Epithelial cell of prostate (primary cell): Measurements from ENCODE around the gene ZNF462.

Experiments used
- DNase-seq: peaks from one replicate; pipeline ENCODE4 v3.0.0-alpha.2; 2011; ENCODE audit warnings: low read depth, low spot score
- H3K27ac ChIP-seq: fragments of 450-650 bp; 2 replicates; pipeline ENCODE4 v1.5.1; 2017; ENCODE audit warnings: mild to moderate bottlenecking

Gene ZNF462

GRCh38 chr9:106860721-106861639, 2.0 kb upstream of the ZNF462 start:
- no peak for DNase-seq
- H3K27ac ChIP-seq = peak overlapping the region; percentile 85

- peak overlapping the region; percentile 85 for H3K27ac ChIP-seq
Measured at GRCh38 chr9:106861640-106862109, 1.3 kb upstream of the ZNF462 start.

GRCh38 chr9:106862110-106862820, 701 bp upstream of the ZNF462 start:
- no peak for DNase-seq
- peak overlapping the region; percentile 85 for H3K27ac ChIP-seq

More at GRCh38 chr9:106861640-106862109, 1.3 kb upstream of the ZNF462 start:
- no peak for DNase-seq

- no peak for DNase-seq
Measured at GRCh38 chr9:106864373-106865143, 1.6 kb downstream of the ZNF462 start.

GRCh38 chr9:106866243-106866642, 3.3 kb downstream of the ZNF462 start:
- H3K27ac ChIP-seq = no peak overlapping the region
- no peak for DNase-seq

More at GRCh38 chr9:106864373-106865143, 1.6 kb downstream of the ZNF462 start:
- peak overlapping the region; percentile 85 for H3K27ac ChIP-seq

- no peak for DNase-seq
Measured at GRCh38 chr9:106867286-106867685, 4.3 kb downstream of the ZNF462 start.

GRCh38 chr9:106868087-106868486, 5.1 kb downstream of the ZNF462 start:
- peak overlapping the region; percentile 20 for H3K27ac ChIP-seq
- no peak for DNase-seq

More at GRCh38 chr9:106867286-106867685, 4.3 kb downstream of the ZNF462 start:
- no peak overlapping the region for H3K27ac ChIP-seq

GRCh38 chr9:106868565-106868964, 5.6 kb downstream of the ZNF462 start:
- H3K27ac ChIP-seq = peak overlapping the region; percentile 20
- DNase-seq = no peak

GRCh38 chr9:106869028-106869427, 6.1 kb downstream of the ZNF462 start:
- H3K27ac ChIP-seq = peak overlapping the region; percentile 20
- no peak for DNase-seq

- no peak for DNase-seq
Measured at GRCh38 chr9:106869458-106869857, 6.5 kb downstream of the ZNF462 start.

GRCh38 chr9:106872641-106873040, 9.7 kb downstream of the ZNF462 start:
- no peak overlapping the region for H3K27ac ChIP-seq
- no peak for DNase-seq

More at GRCh38 chr9:106869458-106869857, 6.5 kb downstream of the ZNF462 start:
- H3K27ac ChIP-seq = peak overlapping the region; percentile 20

- no peak for DNase-seq
- H3K27ac ChIP-seq = no peak overlapping the region
Measured at GRCh38 chr9:106874031-106874430, 11.1 kb downstream of the ZNF462 start.

- DNase-seq = no peak
- no peak overlapping the region for H3K27ac ChIP-seq
Measured at GRCh38 chr9:106874652-106875051, 11.7 kb downstream of the ZNF462 start.

- DNase-seq = no peak
- H3K27ac ChIP-seq = no peak overlapping the region
Measured at GRCh38 chr9:106875529-106875928, 12.6 kb downstream of the ZNF462 start.

- H3K27ac ChIP-seq = no peak overlapping the region
- no peak for DNase-seq
Measured at GRCh38 chr9:106877345-106877744, 14.4 kb downstream of the ZNF462 start.

GRCh38 chr9:106878081-106878837, 15.3 kb downstream of the ZNF462 start:
- DNase-seq = no peak
- H3K27ac ChIP-seq = peak overlapping the region; percentile 62

- peak; percentile 77 for DNase-seq
- H3K27ac ChIP-seq = peak overlapping the region; percentile 62
Measured at GRCh38 chr9:106878934-106879333, 16.0 kb downstream of the ZNF462 start.

GRCh38 chr9:106879439-106879882, 16.5 kb downstream of the ZNF462 start:
- peak overlapping the region; percentile 62 for H3K27ac ChIP-seq

GRCh38 chr9:106880081-106880480, 17.1 kb downstream of the ZNF462 start:
- DNase-seq = no peak
- peak overlapping the region; percentile 62 for H3K27ac ChIP-seq

More at GRCh38 chr9:106879439-106879882, 16.5 kb downstream of the ZNF462 start:
- DNase-seq = no peak
